GM12873 (cell line): Measurements from ENCODE around the gene MDGA2.

ENCODE experiments used
- CTCF ChIP-seq: IDR thresholded peaks from 2 replicates; pipeline ENCODE4 v1.5.1; 2012; ENCODE audit warnings: low read depth, mild to moderate bottlenecking, moderate library complexity, low read length, control low read depth; ENCODE audit not compliant: insufficient read depth; ENCODE audit errors: missing control alignments

MDGA2 gene

DNA sequence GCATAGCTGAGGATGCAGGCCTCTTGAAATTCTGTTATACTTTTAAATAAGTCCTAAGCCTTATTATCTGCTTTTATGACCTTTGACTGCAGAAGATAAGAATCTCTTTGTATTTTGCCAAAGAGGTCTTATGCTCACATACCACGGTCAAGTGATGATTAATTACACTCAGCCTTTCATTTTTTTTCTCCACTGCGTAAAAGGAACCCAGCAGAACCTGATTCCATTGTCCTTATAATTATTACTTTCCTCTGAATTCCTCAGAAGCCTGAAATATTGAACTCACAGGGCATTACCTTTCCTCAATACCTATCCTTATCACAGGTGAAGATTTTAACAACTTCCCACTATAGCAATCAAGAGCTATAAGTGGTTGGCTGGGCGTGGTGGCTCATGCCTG is 525.1 kb downstream of the MDGA2 start:
- TF ChIP-seq CTCF: no peak

- no peak for TF ChIP-seq CTCF
Observed at GRCh38 chr14:47149326-47149725, 526.1 kb downstream of the MDGA2 start.

- TF ChIP-seq CTCF: no peak
Observed at GRCh38 chr14:47148686-47149085, 526.7 kb downstream of the MDGA2 start.

GRCh38 chr14:47120645-47121044 is 554.8 kb downstream of the MDGA2 start:
- TF ChIP-seq CTCF: no peak

GRCh38 chr14:47103771-47104170 is 571.6 kb downstream of the MDGA2 start:
- no peak for TF ChIP-seq CTCF

- TF ChIP-seq CTCF: no peak
Observed at GRCh38 chr14:47102472-47102871, 572.9 kb downstream of the MDGA2 start.

GRCh38 chr14:47085678-47086077 is 589.7 kb downstream of the MDGA2 start:
- TF ChIP-seq CTCF: no peak
